GM23338 (cell line): ENCODE results near the gene NHLH2. TPM values are rescaled to one million over a fixed set of nuclear protein-coding genes. Genes with fewer than 3 reads are reported as not detected.

Source experiments
- ATAC-seq: fragments of 200-7000 bp; cut with Tn5 transposase; 3 replicates; pipeline ENCODE4 v1.9.1; 2020
- DNase-seq: peaks from one replicate; pipeline ENCODE4 v3.0.0-alpha.2; 2015; ENCODE audit warnings: low spot score
- H2AFZ ChIP-seq: fragments of 200-600 bp; sonication (generic); 2 replicates; pipeline ENCODE4 v1.8.0; 2016; ENCODE audit warnings: antibody characterized with exemption, mild to moderate bottlenecking, moderate library complexity
- H3F3A ChIP-seq: fragments of 200-600 bp; sonication (generic); replicated peaks from 2 replicates; pipeline ENCODE4 v1.8.0; 2017; ENCODE audit warnings: antibody characterized with exemption, mixed run types, low read depth
- H3K27ac ChIP-seq: fragments of 200-600 bp; sonication (generic); 2 replicates; pipeline ENCODE4 v1.6.1; 2016; ENCODE audit warnings: low read depth
- H3K27me3 ChIP-seq: fragments of 200-600 bp; sonication (generic); 2 replicates; pipeline ENCODE4 v1.8.0; 2016; ENCODE audit warnings: mild to moderate bottlenecking, mixed run types, moderate library complexity; ENCODE audit not compliant: insufficient read depth
- H3K36me3 ChIP-seq: fragments of 200-600 bp; sonication (generic); 2 replicates; pipeline ENCODE4 v1.8.0; 2016; ENCODE audit warnings: mild to moderate bottlenecking; ENCODE audit not compliant: insufficient read depth
- H3K4me1 ChIP-seq: fragments of 200-600 bp; sonication (generic); 2 replicates; pipeline ENCODE4 v1.8.0; 2016; ENCODE audit warnings: mild to moderate bottlenecking, moderate library complexity; ENCODE audit not compliant: insufficient read depth
- H3K4me2 ChIP-seq: fragments of 200-600 bp; sonication (generic); 2 replicates; pipeline ENCODE4 v1.7.1; 2017; ENCODE audit warnings: mixed run types
- H3K4me3 ChIP-seq: fragments of 200-600 bp; sonication (generic); 2 replicates; pipeline ENCODE4 v1.6.1; 2016; ENCODE audit warnings: mixed run types
- H3K79me2 ChIP-seq: fragments of 200-600 bp; sonication (generic); replicated peaks from 2 replicates; pipeline ENCODE4 v1.8.0; 2017; ENCODE audit warnings: mild to moderate bottlenecking; ENCODE audit not compliant: insufficient read depth
- H3K9me2 ChIP-seq: fragments of 200-600 bp; sonication (generic); 2 replicates; pipeline ENCODE4 v1.8.0; 2017; ENCODE audit not compliant: insufficient read depth
- H4K20me1 ChIP-seq: fragments of 200-600 bp; sonication (generic); replicated peaks from 2 replicates; pipeline ENCODE4 v1.8.0; 2017; ENCODE audit warnings: mild to moderate bottlenecking; ENCODE audit not compliant: insufficient read depth
- H3K27ac Mint-ChIP-seq: 2 replicates; pipeline ENCODE4 v1.8.0; 2020; ENCODE audit warnings: inconsistent platforms, mild to moderate bottlenecking, moderate library complexity, mixed read lengths
- H3K27me3 Mint-ChIP-seq: 3 replicates; pipeline ENCODE4 v1.8.0; 2022; ENCODE audit warnings: low read depth, mild to moderate bottlenecking, moderate library complexity, mixed read lengths, inconsistent platforms; ENCODE audit not compliant: insufficient read depth, poor library complexity
- H3K36me3 Mint-ChIP-seq: 3 replicates; pipeline ENCODE4 v1.8.0; 2021; ENCODE audit warnings: low read depth, mild to moderate bottlenecking, inconsistent platforms, moderate library complexity, mixed read lengths
- H3K4me1 Mint-ChIP-seq: 3 replicates; pipeline ENCODE4 v1.8.0; 2020; ENCODE audit warnings: mild to moderate bottlenecking, inconsistent platforms, mixed read lengths
- H3K4me3 Mint-ChIP-seq: 3 replicates; pipeline ENCODE4 v1.8.0; 2021; ENCODE audit warnings: moderate library complexity, mild to moderate bottlenecking, inconsistent platforms, mixed read lengths
- H3K9me3 Mint-ChIP-seq: 3 replicates; pipeline ENCODE4 v1.8.0; 2020; ENCODE audit warnings: moderate library complexity, mild to moderate bottlenecking, inconsistent platforms, mixed read lengths
- CREB1 ChIP-seq: fragments of 250-450 bp; sonication (Bioruptor Pico); IDR thresholded peaks from 2 replicates; pipeline ENCODE4 v1.5.0; 2020; ENCODE audit warnings: low read depth, mild to moderate bottlenecking, moderate library complexity
- ETS1 ChIP-seq: IDR thresholded peaks from 2 replicates; pipeline ENCODE4 v1.6.1; 2016; ENCODE audit warnings: antibody characterized with exemption
- EZH2 ChIP-seq: fragments of 200-600 bp; sonication (generic); IDR thresholded peaks from one replicate; pipeline ENCODE4 v1.8.0; 2017; ENCODE audit warnings: antibody characterized with exemption, mild to moderate bottlenecking, low read depth; ENCODE audit not compliant: unreplicated experiment
- EZH2phosphoT487 ChIP-seq: fragments of 200-600 bp; sonication (generic); IDR thresholded peaks from one replicate; pipeline ENCODE4 v1.8.1; 2018; ENCODE audit warnings: antibody characterized with exemption; ENCODE audit not compliant: unreplicated experiment
- JUNB ChIP-seq: IDR thresholded peaks from one replicate; pipeline ENCODE4 v1.6.1; 2016; ENCODE audit warnings: antibody characterized with exemption; ENCODE audit not compliant: unreplicated experiment
- NANOG ChIP-seq: IDR thresholded peaks from 2 replicates; pipeline ENCODE4 v1.6.1; 2016; ENCODE audit warnings: antibody characterized with exemption, borderline replicate concordance
- POLR2AphosphoS5 ChIP-seq: IDR thresholded peaks from 2 replicates; pipeline ENCODE4 v1.6.1; 2016; ENCODE audit warnings: antibody characterized with exemption, low read depth
- STAT1 ChIP-seq: IDR thresholded peaks from one replicate; pipeline ENCODE4 v1.6.1; 2016; ENCODE audit warnings: antibody characterized with exemption; ENCODE audit not compliant: unreplicated experiment
- ZNF114 ChIP-seq: fragments of 250-450 bp; sonication (Bioruptor Pico); IDR thresholded peaks from 2 replicates; pipeline ENCODE4 v1.5.0; 2020; ENCODE audit warnings: mild to moderate bottlenecking, moderate library complexity
- ZNF331 ChIP-seq: fragments of 250-450 bp; sonication (Bioruptor Pico); IDR thresholded peaks from 2 replicates; pipeline ENCODE4 v1.5.0; 2020; ENCODE audit warnings: low read depth, mild to moderate bottlenecking, moderate library complexity
- polyA plus RNA-seq: library from polyadenylated mRNA; unstranded; fragments of >200 nt; fragmentation: Nextera tagmentation; extraction: Ambion mirVana; gene quantifications from 2 replicates; pipeline ENCODE4 v1.2.1, GENCODE V29; 2016
- total RNA-seq: library from RNA; depleted of rRNA; stranded (reverse); fragments of >200 nt; shearing (Covaris generic); gene quantifications from 2 replicates; pipeline ENCODE4 v1.2.3, GENCODE V29; 2014
- TF ChIP-seq, protein P1 (sequence below): IDR thresholded peaks from one replicate; pipeline ENCODE4 v1.6.1; 2018; ENCODE audit warnings: antibody characterized with exemption; ENCODE audit not compliant: unreplicated experiment
- TF ChIP-seq, protein P2 (sequence below): fragments of 250-450 bp; sonication (Bioruptor Pico); IDR thresholded peaks from 2 replicates; pipeline ENCODE4 v1.5.0; 2020; ENCODE audit warnings: mild to moderate bottlenecking, moderate library complexity
- TF ChIP-seq, protein P3 (sequence below), 2 experiments: fragments of 200-600 bp in 1 of 2; sonication (generic) in 1 of 2; conservative IDR thresholded peaks; 2 replicates each; pipeline versions ENCODE4 v1.5.1 to v1.6.1; 2016 to 2017; ENCODE audit warnings: antibody characterized with exemption in 2 of 2, low read depth in 2 of 2, mild to moderate bottlenecking in 2 of 2, moderate library complexity in 1 of 2

NHLH2 gene
- total and polyA plus RNA-seq, 2 experiments from 2014 or later = 1.7 to 1.9 TPM

DNA sequence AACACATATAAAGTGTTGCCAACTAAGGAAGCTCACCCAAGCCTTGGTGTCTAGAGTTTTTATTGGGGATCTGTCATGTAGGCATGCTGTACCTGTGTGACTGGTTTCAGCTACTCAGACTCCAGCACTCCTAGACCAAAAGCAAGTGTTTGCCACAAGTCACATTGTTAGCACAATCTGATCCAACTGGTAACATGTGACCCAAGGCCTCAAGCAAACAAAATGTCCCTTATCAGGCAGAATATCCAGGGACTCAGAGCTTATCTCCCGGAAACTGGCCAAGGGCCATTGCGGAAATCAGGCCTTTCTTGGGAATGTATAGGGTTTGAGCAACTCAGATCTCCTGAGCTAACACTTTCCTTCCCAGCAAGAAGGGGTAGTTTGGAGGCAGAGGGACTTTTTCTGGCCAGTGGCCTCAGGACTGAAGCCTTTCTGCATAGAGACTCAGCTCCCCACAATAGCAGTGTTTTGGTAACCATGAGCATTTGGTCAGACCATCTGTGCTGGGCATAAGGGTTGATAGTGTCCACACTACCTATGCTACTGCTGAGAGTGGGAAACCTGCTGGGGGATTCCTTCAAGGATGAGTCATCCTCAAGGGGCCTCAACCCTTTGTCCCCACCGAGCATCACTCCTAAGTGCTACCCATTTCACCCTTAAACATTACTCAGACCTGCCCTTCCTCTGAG lies 29.6 kb downstream of the NHLH2 start:
- H2AFZ ChIP-seq = no peak overlapping the region
- H3K9me3 Mint-ChIP-seq = peaks cover 3% of the 10 kb centered on the region; the same call in 2 of the 3 replicates
- ATAC-seq (no peak), DNase-seq (no peak)
- H4K20me1 ChIP-seq = no peaks in the 10 kb centered on the region
- H3K4me1 ChIP-seq = no peaks in the 10 kb centered on the region
- TF ChIP-seq EZH2phosphoT487 (no peak), NANOG (no peak), EZH2 (no peak), ZNF114 (CRISPR knock-in tag) (no peak), ZNF331 (CRISPR knock-in tag) (no peak), STAT1 (no peak), POLR2AphosphoS5 (no peak), CREB1 (CRISPR knock-in tag) (no peak), JUNB (no peak), ETS1 (no peak)
- TF ChIP-seq, protein P1, sequence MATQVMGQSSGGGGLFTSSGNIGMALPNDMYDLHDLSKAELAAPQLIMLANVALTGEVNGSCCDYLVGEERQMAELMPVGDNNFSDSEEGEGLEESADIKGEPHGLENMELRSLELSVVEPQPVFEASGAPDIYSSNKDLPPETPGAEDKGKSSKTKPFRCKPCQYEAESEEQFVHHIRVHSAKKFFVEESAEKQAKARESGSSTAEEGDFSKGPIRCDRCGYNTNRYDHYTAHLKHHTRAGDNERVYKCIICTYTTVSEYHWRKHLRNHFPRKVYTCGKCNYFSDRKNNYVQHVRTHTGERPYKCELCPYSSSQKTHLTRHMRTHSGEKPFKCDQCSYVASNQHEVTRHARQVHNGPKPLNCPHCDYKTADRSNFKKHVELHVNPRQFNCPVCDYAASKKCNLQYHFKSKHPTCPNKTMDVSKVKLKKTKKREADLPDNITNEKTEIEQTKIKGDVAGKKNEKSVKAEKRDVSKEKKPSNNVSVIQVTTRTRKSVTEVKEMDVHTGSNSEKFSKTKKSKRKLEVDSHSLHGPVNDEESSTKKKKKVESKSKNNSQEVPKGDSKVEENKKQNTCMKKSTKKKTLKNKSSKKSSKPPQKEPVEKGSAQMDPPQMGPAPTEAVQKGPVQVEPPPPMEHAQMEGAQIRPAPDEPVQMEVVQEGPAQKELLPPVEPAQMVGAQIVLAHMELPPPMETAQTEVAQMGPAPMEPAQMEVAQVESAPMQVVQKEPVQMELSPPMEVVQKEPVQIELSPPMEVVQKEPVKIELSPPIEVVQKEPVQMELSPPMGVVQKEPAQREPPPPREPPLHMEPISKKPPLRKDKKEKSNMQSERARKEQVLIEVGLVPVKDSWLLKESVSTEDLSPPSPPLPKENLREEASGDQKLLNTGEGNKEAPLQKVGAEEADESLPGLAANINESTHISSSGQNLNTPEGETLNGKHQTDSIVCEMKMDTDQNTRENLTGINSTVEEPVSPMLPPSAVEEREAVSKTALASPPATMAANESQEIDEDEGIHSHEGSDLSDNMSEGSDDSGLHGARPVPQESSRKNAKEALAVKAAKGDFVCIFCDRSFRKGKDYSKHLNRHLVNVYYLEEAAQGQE = no peak
- TF ChIP-seq, protein P2, sequence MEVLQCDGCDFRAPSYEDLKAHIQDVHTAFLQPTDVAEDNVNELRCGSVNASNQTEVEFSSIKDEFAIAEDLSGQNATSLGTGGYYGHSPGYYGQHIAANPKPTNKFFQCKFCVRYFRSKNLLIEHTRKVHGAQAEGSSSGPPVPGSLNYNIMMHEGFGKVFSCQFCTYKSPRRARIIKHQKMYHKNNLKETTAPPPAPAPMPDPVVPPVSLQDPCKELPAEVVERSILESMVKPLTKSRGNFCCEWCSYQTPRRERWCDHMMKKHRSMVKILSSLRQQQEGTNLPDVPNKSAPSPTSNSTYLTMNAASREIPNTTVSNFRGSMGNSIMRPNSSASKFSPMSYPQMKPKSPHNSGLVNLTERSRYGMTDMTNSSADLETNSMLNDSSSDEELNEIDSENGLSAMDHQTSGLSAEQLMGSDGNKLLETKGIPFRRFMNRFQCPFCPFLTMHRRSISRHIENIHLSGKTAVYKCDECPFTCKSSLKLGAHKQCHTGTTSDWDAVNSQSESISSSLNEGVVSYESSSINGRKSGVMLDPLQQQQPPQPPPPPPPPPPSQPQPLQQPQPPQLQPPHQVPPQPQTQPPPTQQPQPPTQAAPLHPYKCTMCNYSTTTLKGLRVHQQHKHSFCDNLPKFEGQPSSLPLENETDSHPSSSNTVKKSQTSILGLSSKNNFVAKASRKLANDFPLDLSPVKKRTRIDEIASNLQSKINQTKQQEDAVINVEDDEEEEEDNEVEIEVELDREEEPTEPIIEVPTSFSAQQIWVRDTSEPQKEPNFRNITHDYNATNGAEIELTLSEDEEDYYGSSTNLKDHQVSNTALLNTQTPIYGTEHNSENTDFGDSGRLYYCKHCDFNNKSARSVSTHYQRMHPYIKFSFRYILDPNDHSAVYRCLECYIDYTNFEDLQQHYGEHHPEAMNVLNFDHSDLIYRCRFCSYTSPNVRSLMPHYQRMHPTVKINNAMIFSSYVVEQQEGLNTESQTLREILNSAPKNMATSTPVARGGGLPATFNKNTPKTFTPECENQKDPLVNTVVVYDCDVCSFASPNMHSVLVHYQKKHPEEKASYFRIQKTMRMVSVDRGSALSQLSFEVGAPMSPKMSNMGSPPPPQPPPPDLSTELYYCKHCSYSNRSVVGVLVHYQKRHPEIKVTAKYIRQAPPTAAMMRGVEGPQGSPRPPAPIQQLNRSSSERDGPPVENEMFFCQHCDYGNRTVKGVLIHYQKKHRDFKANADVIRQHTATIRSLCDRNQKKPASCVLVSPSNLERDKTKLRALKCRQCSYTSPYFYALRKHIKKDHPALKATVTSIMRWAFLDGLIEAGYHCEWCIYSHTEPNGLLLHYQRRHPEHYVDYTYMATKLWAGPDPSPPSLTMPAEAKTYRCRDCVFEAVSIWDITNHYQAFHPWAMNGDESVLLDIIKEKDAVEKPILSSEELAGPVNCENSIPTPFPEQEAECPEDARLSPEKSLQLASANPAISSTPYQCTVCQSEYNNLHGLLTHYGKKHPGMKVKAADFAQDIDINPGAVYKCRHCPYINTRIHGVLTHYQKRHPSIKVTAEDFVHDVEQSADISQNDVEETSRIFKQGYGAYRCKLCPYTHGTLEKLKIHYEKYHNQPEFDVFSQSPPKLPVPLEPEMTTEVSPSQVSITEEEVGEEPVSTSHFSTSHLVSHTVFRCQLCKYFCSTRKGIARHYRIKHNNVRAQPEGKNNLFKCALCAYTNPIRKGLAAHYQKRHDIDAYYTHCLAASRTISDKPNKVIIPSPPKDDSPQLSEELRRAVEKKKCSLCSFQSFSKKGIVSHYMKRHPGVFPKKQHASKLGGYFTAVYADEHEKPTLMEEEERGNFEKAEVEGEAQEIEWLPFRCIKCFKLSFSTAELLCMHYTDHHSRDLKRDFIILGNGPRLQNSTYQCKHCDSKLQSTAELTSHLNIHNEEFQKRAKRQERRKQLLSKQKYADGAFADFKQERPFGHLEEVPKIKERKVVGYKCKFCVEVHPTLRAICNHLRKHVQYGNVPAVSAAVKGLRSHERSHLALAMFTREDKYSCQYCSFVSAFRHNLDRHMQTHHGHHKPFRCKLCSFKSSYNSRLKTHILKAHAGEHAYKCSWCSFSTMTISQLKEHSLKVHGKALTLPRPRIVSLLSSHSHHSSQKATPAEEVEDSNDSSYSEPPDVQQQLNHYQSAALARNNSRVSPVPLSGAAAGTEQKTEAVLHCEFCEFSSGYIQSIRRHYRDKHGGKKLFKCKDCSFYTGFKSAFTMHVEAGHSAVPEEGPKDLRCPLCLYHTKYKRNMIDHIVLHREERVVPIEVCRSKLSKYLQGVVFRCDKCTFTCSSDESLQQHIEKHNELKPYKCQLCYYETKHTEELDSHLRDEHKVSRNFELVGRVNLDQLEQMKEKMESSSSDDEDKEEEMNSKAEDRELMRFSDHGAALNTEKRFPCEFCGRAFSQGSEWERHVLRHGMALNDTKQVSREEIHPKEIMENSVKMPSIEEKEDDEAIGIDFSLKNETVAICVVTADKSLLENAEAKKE = no peak
- TF ChIP-seq, protein P3, sequence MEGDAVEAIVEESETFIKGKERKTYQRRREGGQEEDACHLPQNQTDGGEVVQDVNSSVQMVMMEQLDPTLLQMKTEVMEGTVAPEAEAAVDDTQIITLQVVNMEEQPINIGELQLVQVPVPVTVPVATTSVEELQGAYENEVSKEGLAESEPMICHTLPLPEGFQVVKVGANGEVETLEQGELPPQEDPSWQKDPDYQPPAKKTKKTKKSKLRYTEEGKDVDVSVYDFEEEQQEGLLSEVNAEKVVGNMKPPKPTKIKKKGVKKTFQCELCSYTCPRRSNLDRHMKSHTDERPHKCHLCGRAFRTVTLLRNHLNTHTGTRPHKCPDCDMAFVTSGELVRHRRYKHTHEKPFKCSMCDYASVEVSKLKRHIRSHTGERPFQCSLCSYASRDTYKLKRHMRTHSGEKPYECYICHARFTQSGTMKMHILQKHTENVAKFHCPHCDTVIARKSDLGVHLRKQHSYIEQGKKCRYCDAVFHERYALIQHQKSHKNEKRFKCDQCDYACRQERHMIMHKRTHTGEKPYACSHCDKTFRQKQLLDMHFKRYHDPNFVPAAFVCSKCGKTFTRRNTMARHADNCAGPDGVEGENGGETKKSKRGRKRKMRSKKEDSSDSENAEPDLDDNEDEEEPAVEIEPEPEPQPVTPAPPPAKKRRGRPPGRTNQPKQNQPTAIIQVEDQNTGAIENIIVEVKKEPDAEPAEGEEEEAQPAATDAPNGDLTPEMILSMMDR (conservative IDR thresholded peaks at IDR 0.05; ENCODE audit: low read depth in 2 of 2) = no peak
- H3K36me3 Mint-ChIP-seq = no peaks in the 10 kb centered on the region; the same call in 2 of the 3 replicates
- H3K27me3 Mint-ChIP-seq = peaks cover 2% of the 10 kb centered on the region
- no peak overlapping the region for H3K27ac Mint-ChIP-seq
- H3F3A ChIP-seq = no peaks in the 10 kb centered on the region
- H3K79me2 ChIP-seq = no peaks in the 10 kb centered on the region
- H3K27me3 ChIP-seq = no peaks in the 10 kb centered on the region
- no peaks in the 10 kb centered on the region for H3K36me3 ChIP-seq
- no peak overlapping the region for H3K27ac ChIP-seq
- H3K4me3 ChIP-seq = no peak overlapping the region
- H3K4me1 Mint-ChIP-seq = peaks cover 7% of the 10 kb centered on the region
- H3K9me2 ChIP-seq = no peaks in the 10 kb centered on the region
- H3K4me2 ChIP-seq = no peak overlapping the region
- H3K4me3 Mint-ChIP-seq = no peak overlapping the region
